SK-N-SH (cell line): ENCODE results near the gene BLOC1S1. TPM values are rescaled to one million over a fixed set of nuclear protein-coding genes. Genes with fewer than 3 reads are reported as not detected.

Experiments used
- CTCF ChIA-PET: fragments of 300-600, 350-600 bp; formaldehyde crosslinking; extraction: SDS; loops from one replicate; lab custom pipeline; 2021; lab: Yijun Ruan, JAX
- POLR2A ChIA-PET: fragments of 350-600 bp; sonication (Branson Sonifier 250); formaldehyde crosslinking; extraction: SDS; loops from one replicate; lab custom pipeline; 2020; ENCODE audit warnings: antibody characterized with exemption, inconsistent platforms; lab: Yijun Ruan, JAX
- DNase-seq: peaks from one replicate; pipeline ENCODE4 v3.0.0; 2012
- H2AFZ ChIP-seq: fragments of 200-600 bp; sonication (generic); 2 replicates; pipeline ENCODE4 v1.8.1; 2016; ENCODE audit warnings: antibody characterized with exemption, mild to moderate bottlenecking, low read depth
- H3F3A ChIP-seq: fragments of 200-600 bp; sonication (generic); replicated peaks from 2 replicates; pipeline ENCODE3; 2016; ENCODE audit warnings: antibody characterized with exemption, mild to moderate bottlenecking; ENCODE audit not compliant: insufficient read depth
- H3K27ac ChIP-seq, 2 experiments: fragments of 200-500 bp in 1 of 2; fragments of 200-600 bp in 1 of 2; sonication (Bioruptor generic) in 1 of 2; sonication (generic), shearing (Covaris generic) in 1 of 2; 2 replicates each; pipeline versions ENCODE4 v1.5.1 to v1.6.1; 2014 to 2016; ENCODE audit warnings: low read depth in 2 of 2, inconsistent platforms in 1 of 2, low read length in 1 of 2, mild to moderate bottlenecking in 1 of 2, mixed read lengths in 1 of 2
- H3K27me3 ChIP-seq: fragments of 200-600 bp; sonication (generic), shearing (Covaris generic); 2 replicates; pipeline ENCODE4 v1.6.1; 2016; ENCODE audit warnings: mixed run types; ENCODE audit not compliant: insufficient read depth
- H3K36me3 ChIP-seq, 2 experiments: fragments of 200-500 bp in 1 of 2; fragments of 200-600 bp in 1 of 2; sonication (Bioruptor generic) in 1 of 2; sonication (generic) in 1 of 2; replicated peaks in 1 of 2; 2 replicates each; pipeline versions ENCODE3 to v1.5.1; 2014 to 2016; ENCODE audit warnings: low read length in 1 of 2, mild to moderate bottlenecking in 1 of 2; ENCODE audit not compliant: insufficient read depth in 2 of 2, control insufficient read depth in 1 of 2
- H3K4me1 ChIP-seq, 2 experiments: fragments of 200-500 bp in 1 of 2; fragments of 200-600 bp in 1 of 2; sonication (Bioruptor generic) in 1 of 2; sonication (generic), shearing (Covaris generic) in 1 of 2; 2 replicates each; pipeline versions ENCODE4 v1.5.1 to v1.6.1; 2014 to 2016; ENCODE audit warnings: low read depth in 1 of 2, low read length in 1 of 2, mixed run types in 1 of 2; ENCODE audit not compliant: insufficient read depth in 2 of 2, control insufficient read depth in 1 of 2
- H3K4me2 ChIP-seq: fragments of 200-600 bp; sonication (generic), shearing (Covaris generic); 2 replicates; pipeline ENCODE4 v1.6.1; 2017; ENCODE audit warnings: mixed run types
- H3K4me3 ChIP-seq, 2 experiments: fragments of 200-500 bp in 1 of 2; fragments of 200-600 bp in 1 of 2; sonication (Bioruptor generic) in 1 of 2; sonication (generic), shearing (Covaris generic) in 1 of 2; 2 replicates each; pipeline versions ENCODE4 v1.5.1 to v1.8.1; 2014 to 2016; ENCODE audit warnings: low read depth in 2 of 2, inconsistent platforms in 1 of 2, low read length in 1 of 2, mild to moderate bottlenecking in 1 of 2, mixed read lengths in 1 of 2, moderate library complexity in 1 of 2
- H3K79me2 ChIP-seq: fragments of 200-600 bp; sonication (generic); 2 replicates; pipeline ENCODE4 v1.8.1; 2017; ENCODE audit warnings: mild to moderate bottlenecking; ENCODE audit not compliant: insufficient read depth
- H3K9ac ChIP-seq: fragments of 200-600 bp; sonication (generic); 2 replicates; pipeline ENCODE4 v1.6.1; 2017; ENCODE audit warnings: mixed run types
- H3K9me2 ChIP-seq: fragments of 200-600 bp; sonication (generic); 2 replicates; pipeline ENCODE4 v1.6.1; 2017; ENCODE audit warnings: mixed run types
- H3K9me3 ChIP-seq: fragments of 200-600 bp; sonication (generic); 2 replicates; pipeline ENCODE4 v1.6.1; 2017; ENCODE audit warnings: mixed run types, mild to moderate bottlenecking, moderate library complexity
- H4K20me1 ChIP-seq: fragments of 200-600 bp; sonication (generic); 2 replicates; pipeline ENCODE4 v1.6.1; 2017; ENCODE audit warnings: mild to moderate bottlenecking, mixed run types; ENCODE audit not compliant: insufficient read depth
- CHD2 ChIP-seq: fragments of 150-350 bp; IDR thresholded peaks from 2 replicates; pipeline ENCODE4 v1.6.1; 2018; ENCODE audit warnings: low read length; ENCODE audit not compliant: partially characterized antibody
- CTCF ChIP-seq: fragments of 200-600 bp; sonication (generic); IDR thresholded peaks from 2 replicates; pipeline ENCODE4 v1.6.1; 2017; ENCODE audit warnings: antibody characterized with exemption, mild to moderate bottlenecking, moderate library complexity
- ELF1 ChIP-seq: IDR thresholded peaks from 2 replicates; pipeline ENCODE4 v1.4.0; 2012
- FOXJ3 ChIP-seq: sonication (generic); formaldehyde crosslinking; IDR thresholded peaks from 2 replicates; pipeline ENCODE4 v1.5.1; 2020; ENCODE audit warnings: mild to moderate bottlenecking, missing genetic modification reagents
- GABPA ChIP-seq: IDR thresholded peaks from 2 replicates; pipeline ENCODE4 v1.4.0; 2012; ENCODE audit warnings: low read depth, mild to moderate bottlenecking
- JUND ChIP-seq: IDR thresholded peaks from 2 replicates; pipeline ENCODE4 v1.4.0; 2012
- NFIC ChIP-seq: IDR thresholded peaks from 2 replicates; pipeline ENCODE4 v1.4.0; 2012; ENCODE audit warnings: borderline replicate concordance
- NRF1 ChIP-seq: IDR thresholded peaks from 2 replicates; pipeline ENCODE4 v1.6.1; 2012; ENCODE audit warnings: low read depth, mild to moderate bottlenecking, low read length
- POLR2AphosphoS5 ChIP-seq: IDR thresholded peaks from 2 replicates; pipeline ENCODE4 v1.6.1; 2012; ENCODE audit warnings: low read depth, low read length
- RAD21 ChIP-seq: IDR thresholded peaks from 2 replicates; pipeline ENCODE4 v1.6.1; 2012; ENCODE audit warnings: mild to moderate bottlenecking, low read length
- RFX5 ChIP-seq: IDR thresholded peaks from 2 replicates; pipeline ENCODE4 v1.6.1; 2012; ENCODE audit warnings: mild to moderate bottlenecking, improper control_type of control experiment, low read length
- SIN3A ChIP-seq: IDR thresholded peaks from 2 replicates; pipeline ENCODE4 v1.6.1; 2012; ENCODE audit warnings: low read depth, mild to moderate bottlenecking, low read length, moderate library complexity, borderline replicate concordance
- SMC3 ChIP-seq: IDR thresholded peaks from 2 replicates; pipeline ENCODE4 v1.6.1; 2012; ENCODE audit warnings: low read depth, low read length, improper control_type of control experiment
- TAF1 ChIP-seq: IDR thresholded peaks from 2 replicates; pipeline ENCODE4 v1.6.1; 2012; ENCODE audit warnings: low read depth, mild to moderate bottlenecking, low read length, moderate library complexity, borderline replicate concordance
- TCF12 ChIP-seq: IDR thresholded peaks from 2 replicates; pipeline ENCODE4 v1.4.0; 2012
- TEAD4 ChIP-seq: IDR thresholded peaks from 2 replicates; pipeline ENCODE4 v1.4.0; 2012; ENCODE audit warnings: mild to moderate bottlenecking, borderline replicate concordance; ENCODE audit not compliant: insufficient read depth
- YY1 ChIP-seq: IDR thresholded peaks from 2 replicates; pipeline ENCODE4 v1.4.0; 2012; ENCODE audit warnings: low read depth, mild to moderate bottlenecking
- WGBS: methylation state at CpG from one replicate; pipeline ENCODE4 v1.1.6; 2017; ENCODE audit warnings: low lambda C conversion rate; 5-methylcytosine and 5-hydroxymethylcytosine counted together
- polyA plus RNA-seq, 3 experiments: library from polyadenylated mRNA; depleted of rRNA; stranded (reverse); fragments of >200 nt; gene quantifications; 2 replicates each; pipeline ENCODE4 v1.2.3, GENCODE V29; 2012
- TF ChIP-seq, protein P1 (sequence below): IDR thresholded peaks from 2 replicates; pipeline ENCODE4; 2012
- TF ChIP-seq, protein P2 (sequence below): IDR thresholded peaks from 2 replicates; pipeline ENCODE4 v1.4.0; 2012; ENCODE audit warnings: low read depth, borderline replicate concordance

BLOC1S1 gene
- polyA plus RNA-seq, 1 of the 3 experiments (the other 2 are of a cell fraction) = 331 TPM

GRCh38 chr12:55733858-55734257 lies 18.0 kb downstream of the BLOC1S1 start:
- WGBS = 89% methylated on average over 2 of the region's 2 CpGs

More at GRCh38 chr12:55733858-55734257, 18.0 kb downstream of the BLOC1S1 start:
- Histone ChIP-seq H3K79me2 (peaks cover 12% of the 10 kb centered on the region), H3K4me2 (no peak overlapping the region), H3K9me2 (no peaks in the 10 kb centered on the region), H4K20me1 (no peaks in the 10 kb centered on the region), H3K9me3 (no peaks in the 10 kb centered on the region), H3K27ac (no peak overlapping the region), H3K4me1 (peaks cover 9 to 24% of the 10 kb centered on the region in 2 experiments; a peak in 3 of 4 replicates), H3K9ac (no peak overlapping the region), H3K4me3 (no peak overlapping the region), H2AFZ (no peak overlapping the region), H3F3A (peaks cover 25% of the 10 kb centered on the region), H3K27me3 (no peaks in the 10 kb centered on the region), H3K36me3 (no peaks in the 10 kb centered on the region)
- ChIA-PET POLR2A (interaction anchor here (1.0 kb wide), 1 partner anchor 77 kb away, joined by 3 read pairs; no protein-coding TSS in a partner anchor), CTCF (interaction anchor here (0.9 to 14.4 kb wide), 4 partner anchors 13 to 192 kb away, joined by 3 to 358 read pairs (median 136); partner anchors contain the start of genes BLOC1S1 and RDH5)
- TF ChIP-seq RAD21 (no peak), TAF1 (no peak), TCF12 (no peak), SIN3A (no peak), POLR2AphosphoS5 (no peak), FOXJ3 (no peak), SMC3 (no peak), CTCF (no peak), RFX5 (no peak), NFIC (no peak), TEAD4 (no peak), YY1 (no peak), GABPA (no peak), ELF1 (no peak), NRF1 (no peak), CHD2 (no peak), JUND (no peak)
- TF ChIP-seq, protein P1, sequence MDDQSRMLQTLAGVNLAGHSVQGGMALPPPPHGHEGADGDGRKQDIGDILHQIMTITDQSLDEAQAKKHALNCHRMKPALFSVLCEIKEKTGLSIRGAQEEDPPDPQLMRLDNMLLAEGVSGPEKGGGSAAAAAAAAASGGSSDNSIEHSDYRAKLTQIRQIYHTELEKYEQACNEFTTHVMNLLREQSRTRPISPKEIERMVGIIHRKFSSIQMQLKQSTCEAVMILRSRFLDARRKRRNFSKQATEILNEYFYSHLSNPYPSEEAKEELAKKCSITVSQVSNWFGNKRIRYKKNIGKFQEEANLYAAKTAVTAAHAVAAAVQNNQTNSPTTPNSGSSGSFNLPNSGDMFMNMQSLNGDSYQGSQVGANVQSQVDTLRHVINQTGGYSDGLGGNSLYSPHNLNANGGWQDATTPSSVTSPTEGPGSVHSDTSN = no peak
- TF ChIP-seq, protein P2, sequence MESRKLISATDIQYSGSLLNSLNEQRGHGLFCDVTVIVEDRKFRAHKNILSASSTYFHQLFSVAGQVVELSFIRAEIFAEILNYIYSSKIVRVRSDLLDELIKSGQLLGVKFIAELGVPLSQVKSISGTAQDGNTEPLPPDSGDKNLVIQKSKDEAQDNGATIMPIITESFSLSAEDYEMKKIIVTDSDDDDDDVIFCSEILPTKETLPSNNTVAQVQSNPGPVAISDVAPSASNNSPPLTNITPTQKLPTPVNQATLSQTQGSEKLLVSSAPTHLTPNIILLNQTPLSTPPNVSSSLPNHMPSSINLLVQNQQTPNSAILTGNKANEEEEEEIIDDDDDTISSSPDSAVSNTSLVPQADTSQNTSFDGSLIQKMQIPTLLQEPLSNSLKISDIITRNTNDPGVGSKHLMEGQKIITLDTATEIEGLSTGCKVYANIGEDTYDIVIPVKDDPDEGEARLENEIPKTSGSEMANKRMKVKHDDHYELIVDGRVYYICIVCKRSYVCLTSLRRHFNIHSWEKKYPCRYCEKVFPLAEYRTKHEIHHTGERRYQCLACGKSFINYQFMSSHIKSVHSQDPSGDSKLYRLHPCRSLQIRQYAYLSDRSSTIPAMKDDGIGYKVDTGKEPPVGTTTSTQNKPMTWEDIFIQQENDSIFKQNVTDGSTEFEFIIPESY = no peak
- DNase-seq = no peak
